Tibial artery (tissue), 4 donors: ENCODE results near the gene IFT81.

Experiments used
- DNase-seq, 2 donors: peaks; one replicate each; pipeline ENCODE4 v3.0.0-alpha.2; 2019
- H3K27ac ChIP-seq, 2 donors: fragments of 200-600 bp; sonication (generic) in 1 of 2; 1 replicate in 1 of 2; 2 replicates in 1 of 2; pipeline ENCODE4 v1.5.1; 2018 to 2019; ENCODE audit warnings: mild to moderate bottlenecking in 1 of 2
- H3K27me3 ChIP-seq, 2 donors: fragments of 200-600 bp; sonication (generic) in 1 of 2; one replicate each; pipeline versions ENCODE4 v1.5.1 to v1.6.0; 2016 to 2019
- H3K36me3 ChIP-seq, 3 donors: fragments of 200-600 bp; sonication (generic) in 2 of 3; one replicate each; pipeline ENCODE4 v1.5.1; 2016 to 2019; ENCODE audit warnings: mild to moderate bottlenecking in 2 of 3
- H3K4me1 ChIP-seq, 4 donors: fragments of 200-600 bp; sonication (generic) in 2 of 4; 1 replicate in 3 of 4; 2 replicates in 1 of 4; pipeline ENCODE4 v1.5.1; 2016 to 2019
- H3K4me3 ChIP-seq, 2 donors: fragments of 200-600 bp; sonication (generic) in 1 of 2; 1 replicate in 1 of 2; 2 replicates in 1 of 2; pipeline ENCODE4 v1.5.1; 2018 to 2019; ENCODE audit warnings: mild to moderate bottlenecking in 2 of 2
- H3K9me3 ChIP-seq, 3 donors: fragments of 200-600 bp; sonication (generic) in 1 of 3; one replicate each; pipeline ENCODE4 v1.5.1; 2016 to 2019
- intact Hi-C: fragments of 100-400 bp; cut with DNase I; formaldehyde crosslinking; loops from one replicate; pipeline ENCODE4 v1.15.0; 2023; ENCODE audit warnings: low total_unique reads
- TF ChIP-seq, protein P1 (sequence below), 2 experiments: fragments of 200-600 bp in 1 of 2; fragments of 450-650 bp in 1 of 2; IDR thresholded peaks; one replicate each; pipeline ENCODE4 v1.5.1; 2017 to 2019; ENCODE audit warnings: antibody characterized with exemption in 2 of 2, mild to moderate bottlenecking in 1 of 2, moderate library complexity in 1 of 2

IFT81 gene, protein sequence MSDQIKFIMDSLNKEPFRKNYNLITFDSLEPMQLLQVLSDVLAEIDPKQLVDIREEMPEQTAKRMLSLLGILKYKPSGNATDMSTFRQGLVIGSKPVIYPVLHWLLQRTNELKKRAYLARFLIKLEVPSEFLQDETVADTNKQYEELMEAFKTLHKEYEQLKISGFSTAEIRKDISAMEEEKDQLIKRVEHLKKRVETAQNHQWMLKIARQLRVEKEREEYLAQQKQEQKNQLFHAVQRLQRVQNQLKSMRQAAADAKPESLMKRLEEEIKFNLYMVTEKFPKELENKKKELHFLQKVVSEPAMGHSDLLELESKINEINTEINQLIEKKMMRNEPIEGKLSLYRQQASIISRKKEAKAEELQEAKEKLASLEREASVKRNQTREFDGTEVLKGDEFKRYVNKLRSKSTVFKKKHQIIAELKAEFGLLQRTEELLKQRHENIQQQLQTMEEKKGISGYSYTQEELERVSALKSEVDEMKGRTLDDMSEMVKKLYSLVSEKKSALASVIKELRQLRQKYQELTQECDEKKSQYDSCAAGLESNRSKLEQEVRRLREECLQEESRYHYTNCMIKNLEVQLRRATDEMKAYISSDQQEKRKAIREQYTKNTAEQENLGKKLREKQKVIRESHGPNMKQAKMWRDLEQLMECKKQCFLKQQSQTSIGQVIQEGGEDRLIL

DNA sequence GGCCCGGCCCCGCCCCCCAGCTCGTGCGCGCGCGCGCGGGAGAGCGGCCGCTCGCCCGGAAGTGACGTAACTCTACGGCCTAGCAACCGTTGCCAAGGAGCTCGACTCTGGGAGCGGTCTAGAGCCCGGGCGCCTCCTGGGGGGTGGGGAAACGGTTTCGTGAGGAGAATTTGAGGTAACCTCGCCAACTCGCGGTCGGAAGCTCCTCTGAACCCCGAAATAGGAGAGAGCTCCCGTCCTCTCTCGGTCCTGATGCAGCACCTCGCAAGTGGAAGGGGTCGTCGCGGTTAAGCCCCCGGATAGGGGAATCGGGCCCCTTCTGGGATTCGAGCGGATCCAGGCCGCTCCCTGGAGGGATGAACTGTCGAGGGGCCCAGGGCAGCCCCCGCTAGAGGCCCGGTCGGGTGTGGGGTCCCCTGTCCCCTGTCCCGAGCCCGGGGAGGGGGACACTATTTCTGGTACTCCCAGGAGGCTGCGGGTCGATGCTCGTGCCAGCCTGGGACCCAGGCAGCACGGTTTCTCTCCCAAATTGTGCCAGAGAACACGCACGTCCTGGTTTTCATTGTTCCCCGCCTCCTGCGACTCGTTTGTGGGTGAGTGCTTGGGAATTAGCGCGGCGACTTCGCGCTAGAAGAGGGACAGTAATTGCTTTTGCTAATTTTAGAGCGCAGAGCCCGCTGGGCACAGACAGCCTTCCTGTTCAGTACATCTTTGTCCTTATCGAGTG lies at the start of gene IFT81:
Gene IFT81 (plus strand): TSS at position 89 of the 727 bp plus-strand sequence. CDS start 3,024 bp downstream, outside the sequence.
- Histone ChIP-seq H3K4me1 (peaks cover 0 to 39% (median 14%) of the 10 kb centered on the region in 4 donors), H3K27me3 (no peaks in the 10 kb centered on the region), H3K9me3 (no peaks in the 10 kb centered on the region), H3K27ac (peak within 1 kb of the TSS; percentile 97 to 99), H3K4me3 (peak within 1 kb of the TSS; percentile 84 to 98), H3K36me3 (peaks cover 0 to 17% (median 11%) of the 10 kb centered on the region in 3 donors)
- intact Hi-C loops = no loop called here
- TF ChIP-seq, protein P1, sequence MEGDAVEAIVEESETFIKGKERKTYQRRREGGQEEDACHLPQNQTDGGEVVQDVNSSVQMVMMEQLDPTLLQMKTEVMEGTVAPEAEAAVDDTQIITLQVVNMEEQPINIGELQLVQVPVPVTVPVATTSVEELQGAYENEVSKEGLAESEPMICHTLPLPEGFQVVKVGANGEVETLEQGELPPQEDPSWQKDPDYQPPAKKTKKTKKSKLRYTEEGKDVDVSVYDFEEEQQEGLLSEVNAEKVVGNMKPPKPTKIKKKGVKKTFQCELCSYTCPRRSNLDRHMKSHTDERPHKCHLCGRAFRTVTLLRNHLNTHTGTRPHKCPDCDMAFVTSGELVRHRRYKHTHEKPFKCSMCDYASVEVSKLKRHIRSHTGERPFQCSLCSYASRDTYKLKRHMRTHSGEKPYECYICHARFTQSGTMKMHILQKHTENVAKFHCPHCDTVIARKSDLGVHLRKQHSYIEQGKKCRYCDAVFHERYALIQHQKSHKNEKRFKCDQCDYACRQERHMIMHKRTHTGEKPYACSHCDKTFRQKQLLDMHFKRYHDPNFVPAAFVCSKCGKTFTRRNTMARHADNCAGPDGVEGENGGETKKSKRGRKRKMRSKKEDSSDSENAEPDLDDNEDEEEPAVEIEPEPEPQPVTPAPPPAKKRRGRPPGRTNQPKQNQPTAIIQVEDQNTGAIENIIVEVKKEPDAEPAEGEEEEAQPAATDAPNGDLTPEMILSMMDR (IDR thresholded peaks at IDR 0.05) = no peak
- DNase-seq = peak; percentile 93 to 97

GRCh38 chr12:110075880-110076279 lies 48.3 kb upstream of the IFT81 start:
- intact Hi-C loops = no loop called here
- TF ChIP-seq, protein P1 (IDR thresholded peaks at IDR 0.05) = no peak
- Histone ChIP-seq H3K27ac (no peak overlapping the region), H3K4me3 (no peak overlapping the region), H3K27me3 (no peaks in the 10 kb centered on the region), H3K36me3 (no peaks in the 10 kb centered on the region), H3K4me1 (peaks cover 0 to 7% (median 3%) of the 10 kb centered on the region in 4 donors), H3K9me3 (no peaks in the 10 kb centered on the region)
- DNase-seq = no peak

GRCh38 chr12:110077800-110078199 lies 46.4 kb upstream of the IFT81 start:
- Histone ChIP-seq H3K9me3 (no peaks in the 10 kb centered on the region), H3K4me1 (peaks cover 0 to 7% (median 2%) of the 10 kb centered on the region in 4 donors), H3K27ac (no peak overlapping the region), H3K4me3 (no peak overlapping the region), H3K27me3 (no peaks in the 10 kb centered on the region), H3K36me3 (no peaks in the 10 kb centered on the region)
- no peak for DNase-seq
- TF ChIP-seq, protein P1 (IDR thresholded peaks at IDR 0.05) = no peak
- intact Hi-C loops = no loop called here

DNA sequence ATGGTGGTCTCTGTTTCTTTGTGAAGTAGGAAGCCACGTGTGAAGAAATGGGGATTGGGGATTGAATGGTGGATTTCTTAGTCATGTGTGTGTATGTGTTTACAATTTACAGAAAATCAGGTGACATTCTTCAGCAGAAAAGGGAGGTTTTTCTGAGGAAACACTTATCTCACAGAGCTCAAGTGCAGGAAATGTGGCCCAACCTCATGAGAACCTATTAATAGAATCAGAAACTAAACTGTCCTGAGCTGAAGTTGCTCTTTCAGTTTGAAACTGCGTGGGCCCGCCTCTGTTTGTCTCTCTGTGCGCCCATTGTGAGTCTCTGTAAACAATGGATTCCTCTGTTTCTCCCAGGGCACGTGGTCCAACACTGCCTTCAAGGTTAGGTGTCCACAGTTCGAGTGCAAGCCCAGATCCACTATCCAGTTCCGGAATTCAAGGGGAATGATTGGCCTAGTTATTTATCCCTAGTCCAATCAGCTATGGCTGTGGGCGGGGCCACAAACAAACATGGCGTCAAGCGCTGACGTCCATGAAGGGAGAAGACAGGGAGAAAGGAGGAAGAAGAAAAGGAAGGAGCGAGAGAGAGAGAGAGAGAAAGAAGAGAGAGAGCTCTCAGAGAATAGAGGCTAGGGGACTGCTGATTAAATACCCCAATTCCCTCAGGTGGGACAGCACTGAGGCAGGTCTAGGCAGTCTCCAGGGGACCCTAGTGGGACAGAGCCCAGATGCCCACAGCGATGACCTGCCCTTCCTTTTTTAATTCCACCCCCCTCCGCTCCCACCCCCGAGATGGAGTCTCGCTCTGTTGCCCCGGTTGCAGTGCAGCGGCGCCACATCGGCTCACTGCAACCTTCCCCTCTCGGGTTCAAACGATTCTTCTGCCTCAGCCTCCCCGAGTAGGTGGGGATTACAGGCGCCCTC lies 44.4 kb upstream of the IFT81 start:
- H3K36me3 ChIP-seq = no peaks in the 10 kb centered on the region
- H3K4me1 ChIP-seq = no peaks in the 10 kb centered on the region
- H3K4me3 ChIP-seq = peak overlapping the region in 1 of 2 donors; percentile 10
- no peaks in the 10 kb centered on the region for H3K27me3 ChIP-seq
- H3K27ac ChIP-seq = no peak overlapping the region
- peak in 1 of 2 donors; percentile 49 for DNase-seq
- intact Hi-C loops = loop anchor here (10.0 kb wide), 1 partner anchor 65 kb away; no protein-coding TSS in a partner anchor
- TF ChIP-seq, protein P1 (IDR thresholded peaks at IDR 0.05) = no peak
- no peaks in the 10 kb centered on the region for H3K9me3 ChIP-seq
